ENCODE results near the gene TTLL6.
A peak's percentile ranks its signal among the peaks of the same experiment; 100 is the strongest.

Gene TTLL6

GRCh38 chr17:48721009-48721402 lies 96.0 kb downstream of the TTLL6 start:
- Mint-ChIP-seq H3K9me3 (no peaks in the 10 kb centered on the region), H3K27ac (no peak overlapping the region), H3K27me3 (ENCODE audit: low read depth) (peaks cover 100% of the 10 kb centered on the region), H3K4me1 (peaks cover 26% of the 10 kb centered on the region), H3K4me3 (no peak overlapping the region), H3K36me3 (ENCODE audit: low read depth) (no peaks in the 10 kb centered on the region)
- TF ChIP-seq, protein P1, sequence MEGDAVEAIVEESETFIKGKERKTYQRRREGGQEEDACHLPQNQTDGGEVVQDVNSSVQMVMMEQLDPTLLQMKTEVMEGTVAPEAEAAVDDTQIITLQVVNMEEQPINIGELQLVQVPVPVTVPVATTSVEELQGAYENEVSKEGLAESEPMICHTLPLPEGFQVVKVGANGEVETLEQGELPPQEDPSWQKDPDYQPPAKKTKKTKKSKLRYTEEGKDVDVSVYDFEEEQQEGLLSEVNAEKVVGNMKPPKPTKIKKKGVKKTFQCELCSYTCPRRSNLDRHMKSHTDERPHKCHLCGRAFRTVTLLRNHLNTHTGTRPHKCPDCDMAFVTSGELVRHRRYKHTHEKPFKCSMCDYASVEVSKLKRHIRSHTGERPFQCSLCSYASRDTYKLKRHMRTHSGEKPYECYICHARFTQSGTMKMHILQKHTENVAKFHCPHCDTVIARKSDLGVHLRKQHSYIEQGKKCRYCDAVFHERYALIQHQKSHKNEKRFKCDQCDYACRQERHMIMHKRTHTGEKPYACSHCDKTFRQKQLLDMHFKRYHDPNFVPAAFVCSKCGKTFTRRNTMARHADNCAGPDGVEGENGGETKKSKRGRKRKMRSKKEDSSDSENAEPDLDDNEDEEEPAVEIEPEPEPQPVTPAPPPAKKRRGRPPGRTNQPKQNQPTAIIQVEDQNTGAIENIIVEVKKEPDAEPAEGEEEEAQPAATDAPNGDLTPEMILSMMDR (IDR thresholded peaks at IDR 0.05; ENCODE audit: unreplicated experiment in 3 of 3): no peak

DNA sequence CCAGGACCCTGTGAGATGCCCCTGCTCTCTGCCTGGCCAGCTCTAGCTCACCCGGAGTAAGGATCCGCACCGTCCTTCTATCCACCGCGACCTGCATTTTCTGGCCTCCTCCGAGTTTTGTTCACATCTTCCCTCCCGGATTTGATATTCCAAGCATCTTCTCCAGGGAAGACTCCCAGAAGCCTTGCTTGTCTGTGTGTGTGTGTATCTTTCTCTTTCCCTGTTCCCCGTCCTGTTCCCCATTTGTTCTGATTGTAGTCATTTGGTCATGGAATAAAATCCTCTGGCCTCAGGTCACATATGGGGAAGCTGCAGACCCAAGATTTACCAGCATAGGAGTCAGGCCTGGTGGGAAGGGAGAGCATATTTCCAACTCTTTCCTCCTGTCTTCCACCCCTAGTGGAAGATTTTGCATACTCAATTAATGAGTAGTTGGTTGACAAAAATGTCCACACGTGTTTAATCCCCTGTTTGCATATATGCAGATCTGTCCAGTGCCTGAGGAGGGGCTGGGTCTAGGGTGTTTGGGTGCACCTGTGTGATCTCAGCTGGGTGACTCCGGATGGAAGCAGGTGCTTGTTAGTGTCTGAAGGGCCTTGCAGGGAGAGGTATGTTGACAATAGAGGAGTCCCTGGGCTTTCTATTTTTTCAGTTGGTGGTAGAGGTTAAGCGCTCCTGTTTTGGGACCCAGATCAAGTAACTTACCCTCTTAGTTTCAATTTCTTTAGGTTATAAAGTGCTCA lies 96.6 kb downstream of the TTLL6 start:
- TF ChIP-seq, protein P1 (IDR thresholded peaks at IDR 0.05; ENCODE audit: unreplicated experiment in 3 of 3): no peak
- H3K27ac Mint-ChIP-seq: no peak overlapping the region
- no peaks in the 10 kb centered on the region for H3K36me3 Mint-ChIP-seq (ENCODE audit: low read depth)
- peak overlapping the region; percentile 14 to 44 (median 28) for H3K4me3 Mint-ChIP-seq
- H3K9me3 Mint-ChIP-seq: no peaks in the 10 kb centered on the region
- H3K27me3 Mint-ChIP-seq (ENCODE audit: low read depth): peaks cover 100% of the 10 kb centered on the region
- H3K4me1 Mint-ChIP-seq: peaks cover 26% of the 10 kb centered on the region

DNA sequence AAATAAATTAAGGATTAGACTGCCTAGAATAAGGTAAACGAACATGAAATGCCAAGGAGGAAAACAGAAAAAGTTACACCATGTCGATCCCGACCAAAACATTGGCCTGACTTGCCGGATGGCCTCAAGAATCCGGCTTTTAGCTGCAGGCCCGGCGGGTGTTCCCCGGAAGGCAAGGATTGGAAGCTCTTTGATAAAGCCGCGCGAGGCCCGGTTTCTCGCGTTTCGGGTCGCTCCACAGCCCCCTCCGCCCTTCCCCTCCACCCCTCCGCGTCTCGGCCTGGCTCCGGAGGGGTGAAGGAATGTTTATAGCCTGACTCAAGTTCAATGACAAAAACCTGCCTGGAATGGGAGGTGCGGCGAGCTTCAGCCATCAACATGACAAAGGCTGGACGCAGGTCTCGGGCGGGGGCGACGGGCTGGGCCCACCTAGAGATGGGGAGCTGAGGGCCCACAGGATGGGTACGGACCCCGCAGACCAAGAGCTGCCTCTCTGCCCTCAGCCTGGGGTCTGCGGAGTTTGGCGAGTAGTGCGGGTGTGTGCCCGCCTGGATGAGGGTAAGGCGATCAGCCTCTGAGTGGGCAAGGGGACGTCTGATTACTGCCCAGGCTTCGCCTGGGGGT lies 97.3 kb downstream of the TTLL6 start:
- H3K9me3 Mint-ChIP-seq: no peaks in the 10 kb centered on the region
- TF ChIP-seq, protein P1 (IDR thresholded peaks at IDR 0.05; ENCODE audit: unreplicated experiment in 3 of 3): no peak
- H3K27me3 Mint-ChIP-seq (ENCODE audit: low read depth): peaks cover 100% of the 10 kb centered on the region
- peaks cover 26% of the 10 kb centered on the region for H3K4me1 Mint-ChIP-seq
- H3K36me3 Mint-ChIP-seq (ENCODE audit: low read depth): no peaks in the 10 kb centered on the region
- peak overlapping the region; percentile 37 to 56 (median 53) for H3K4me3 Mint-ChIP-seq
- no peak overlapping the region for H3K27ac Mint-ChIP-seq

DNA sequence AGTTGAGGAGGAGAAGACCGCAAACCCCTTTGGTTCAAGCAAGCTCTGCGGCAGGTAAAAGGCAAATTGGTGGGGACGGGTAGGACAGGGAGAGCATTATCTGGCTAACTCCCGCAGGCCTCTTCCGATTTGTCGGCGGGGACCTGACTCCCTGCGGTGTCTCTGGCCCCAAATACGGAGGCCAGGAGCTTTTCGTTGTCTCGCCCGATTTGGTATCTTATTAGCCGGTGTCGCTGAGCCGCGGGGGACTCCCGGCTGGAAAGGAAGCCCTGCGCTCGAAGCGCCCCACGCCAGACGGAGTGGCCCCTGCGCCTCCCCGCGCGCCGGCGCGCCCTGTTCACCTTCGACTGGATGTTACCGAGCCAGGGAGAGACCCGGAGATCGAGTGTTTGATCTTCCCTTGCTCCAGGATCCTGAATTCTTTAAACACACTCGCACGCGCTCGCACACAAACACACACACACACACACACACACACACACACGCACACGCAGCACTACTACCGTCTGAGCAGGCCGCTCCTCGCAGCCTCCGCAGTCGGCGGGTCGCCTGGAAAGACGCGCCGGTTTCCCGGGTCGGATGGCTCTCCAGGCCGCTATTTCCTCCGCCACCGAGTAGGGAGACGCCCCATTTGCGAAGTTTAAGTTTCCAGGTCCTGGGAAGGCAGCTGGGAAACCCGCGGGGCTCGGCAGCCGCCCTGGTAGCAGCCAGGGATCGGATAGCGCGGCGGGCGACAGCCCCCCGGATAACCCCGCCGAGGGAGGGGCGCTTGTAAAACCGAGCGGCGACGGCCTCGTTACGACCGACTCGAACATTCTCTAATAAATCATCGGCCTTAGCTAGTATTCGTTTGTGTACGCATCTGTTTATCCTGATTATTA lies 98.0 kb downstream of the TTLL6 start:
- H3K4me1 Mint-ChIP-seq: peaks cover 20% of the 10 kb centered on the region
- no peaks in the 10 kb centered on the region for H3K9me3 Mint-ChIP-seq
- H3K27ac Mint-ChIP-seq: no peak overlapping the region
- no peaks in the 10 kb centered on the region for H3K36me3 Mint-ChIP-seq (ENCODE audit: low read depth)
- TF ChIP-seq, protein P1 (IDR thresholded peaks at IDR 0.05; ENCODE audit: unreplicated experiment in 3 of 3): no peak
- peaks cover 100% of the 10 kb centered on the region for H3K27me3 Mint-ChIP-seq (ENCODE audit: low read depth)
- H3K4me3 Mint-ChIP-seq: peak overlapping the region; percentile 58 to 77 (median 67)

DNA sequence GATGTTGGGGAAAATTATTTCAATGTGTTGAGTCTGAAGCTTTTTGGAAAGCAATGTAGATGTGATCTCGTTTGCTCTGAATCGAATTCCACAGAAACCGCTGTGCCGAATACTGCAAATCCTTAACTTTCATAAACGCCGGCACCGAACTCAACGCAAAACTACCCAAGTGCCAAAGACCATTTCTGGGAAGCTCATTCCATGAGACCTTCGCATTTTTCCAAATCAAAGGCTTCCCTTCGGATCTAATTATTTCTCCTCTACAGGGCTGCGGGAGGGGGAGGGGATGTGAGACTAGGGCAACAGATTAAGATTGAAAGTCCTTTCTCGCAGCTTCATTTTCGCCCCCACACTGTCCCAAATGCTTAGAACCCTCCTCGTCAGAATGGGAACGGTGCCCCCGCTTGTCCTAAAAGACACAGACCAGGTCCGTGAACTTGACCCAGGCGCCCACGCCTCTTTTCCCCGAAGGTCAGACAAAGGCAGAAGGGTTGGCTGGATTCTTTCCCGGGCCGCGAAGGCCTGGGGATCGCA lies 98.7 kb downstream of the TTLL6 start:
- H3K9me3 Mint-ChIP-seq: no peaks in the 10 kb centered on the region
- no peak overlapping the region for H3K27ac Mint-ChIP-seq
- peak overlapping the region; percentile 38 to 77 (median 49) for H3K4me3 Mint-ChIP-seq
- TF ChIP-seq, protein P1 (IDR thresholded peaks at IDR 0.05; ENCODE audit: unreplicated experiment in 3 of 3): no peak
- peaks cover 17% of the 10 kb centered on the region for H3K4me1 Mint-ChIP-seq
- peaks cover 100% of the 10 kb centered on the region for H3K27me3 Mint-ChIP-seq (ENCODE audit: low read depth)
- no peaks in the 10 kb centered on the region for H3K36me3 Mint-ChIP-seq (ENCODE audit: low read depth)

Data from nephron (organoid).